Pancreas (tissue), 10 donors: ENCODE measurements around the gene RREB1. TPM values are rescaled to one million over a fixed set of nuclear protein-coding genes. Genes with fewer than 3 reads are reported as not detected.
A peak's percentile ranks its signal among the peaks of the same experiment; 100 is the strongest.

Source experiments
- ATAC-seq, 4 donors: fragments of 200-7000 bp; cut with Tn5 transposase; one replicate each; pipeline versions ENCODE4 v1.8.0 to v1.9.1; 2020; ENCODE audit warnings: mild to moderate bottlenecking in 4 of 4, moderate library complexity in 4 of 4
- DNase-seq, 6 donors: peaks; one replicate each; pipeline ENCODE4 v3.0.0-alpha.2; 2020
- FAIRE-seq: peaks from 2 replicates; lab custom pipeline; 2012; peaks lifted over from hg19 to GRCh38; lab: Jason Lieb, UNC
- H3K27ac ChIP-seq, 4 donors: fragments of 200-600 bp; sonication (generic); 1 replicate in 3 of 4; 2 replicates in 1 of 4; pipeline versions ENCODE4 v1.5.0 to v1.8.0; 2020
- H3K27me3 ChIP-seq, 4 donors: fragments of 200-600 bp; one replicate each; pipeline ENCODE4 v1.8.0; 2021
- H3K36me3 ChIP-seq, 3 donors: fragments of 200-600 bp; sonication (generic) in 1 of 3; one replicate each; pipeline versions ENCODE4 v1.5.0 to v1.8.0; 2020 to 2021
- H3K4me1 ChIP-seq, 3 donors: fragments of 200-600 bp; one replicate each; pipeline ENCODE4 v1.8.0; 2021
- H3K4me3 ChIP-seq, 4 donors: fragments of 200-600 bp; sonication (generic) in 2 of 4; one replicate each; pipeline versions ENCODE4 v1.5.0 to v1.8.0; 2020 to 2021
- H3K9me3 ChIP-seq, 4 donors: fragments of 200-600 bp; one replicate each; pipeline ENCODE4 v1.8.0; 2021
- CTCF ChIP-seq, 4 donors: fragments of 200-600 bp; sonication (generic) in 3 of 4; IDR thresholded peaks; one replicate each; pipeline versions ENCODE4 v1.5.0 to v1.8.0; 2021; ENCODE audit warnings: antibody characterized with exemption in 4 of 4
- WGBS, 2 donors: extraction: QIAGEN DNeasy Blood & Tissue Kit; methylation state at CpG; one replicate each; pipeline ENCODE4 v1.1.7; 2013; 5-methylcytosine and 5-hydroxymethylcytosine counted together
- intact Hi-C, 3 donors: fragments of 100-400 bp; cut with DNase I; formaldehyde crosslinking; loops; one replicate each; pipeline versions ENCODE4 v1.11.1 to v1.14.2; 2022
- polyA plus RNA-seq, 2 donors: library from polyadenylated mRNA; stranded (reverse); fragments of 200-250 nt; gene quantifications; one replicate each; pipeline ENCODE4 v1.2.3, GENCODE V29; 2013
- total RNA-seq, 6 donors: library from RNA; stranded (reverse); fragmentation: NEBNext Ultra II Directional in 4 of 6; extraction: Animal tissue kit (Norgen Biotek cat#: 25700) in 4 of 6; gene quantifications; one replicate each; pipeline versions ENCODE4 v1.2.1 to v1.2.4, GENCODE V29; 2021 to 2023
- donor health status: healthy with polysubstance abuse.
- donor health status: DM: no; HTN: no; CAD: no; lungs with moderate emphysema.
- donor health status: DM: no; HTN: no; CAD: no.
- donor health status: control.
- donor health status: control.
- donor health status: Bipolar disorder and iron deficiency.
- donor health status: DM: yes; HTN: yes; CAD: no.
- donor health status: DM: no; HTN: no; CAD: no.
- donor health status: DM: no; HTN: no; CAD: no.
- donor health status: DM: yes; HTN: yes; CAD: no.

The RREB1 gene
- total and polyA plus RNA-seq, 8 donors: 8.9 to 45.3 (median 29.1) TPM

DNA sequence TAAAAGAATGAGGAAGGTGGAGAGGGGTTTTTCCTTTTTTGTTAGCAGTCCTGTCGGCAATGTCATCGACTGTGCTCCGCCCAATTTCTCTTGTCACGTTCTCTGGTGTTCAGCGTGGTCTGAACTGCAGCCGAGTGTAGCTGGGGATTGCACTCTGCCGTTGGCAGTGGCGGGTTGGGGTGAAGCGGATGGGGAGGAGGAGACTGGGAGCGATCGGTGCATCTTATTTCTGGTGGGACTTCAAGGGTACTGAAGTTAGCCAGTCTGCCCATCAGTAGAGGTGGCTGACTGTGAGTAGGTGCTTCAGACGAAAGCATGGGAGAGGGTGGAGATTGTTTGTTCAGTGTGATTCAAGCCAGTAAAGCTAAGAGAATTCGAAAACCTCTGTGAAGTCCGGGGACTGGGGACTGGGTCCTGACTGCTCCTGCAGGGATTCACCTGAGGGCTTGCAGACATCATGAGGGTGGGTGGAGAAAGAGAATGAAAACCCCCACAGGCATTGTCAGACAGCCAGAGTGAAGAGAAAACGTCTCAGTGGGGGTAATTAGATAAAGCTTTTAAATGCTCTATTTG lies 5.1 kb downstream of the RREB1 start:
- FAIRE-seq: no peak
- 9 to 14% methylated on average over 15 of the region's 15 CpGs for WGBS, 2 donors
- intact Hi-C loops: no loop called here
- DNase-seq: peak in 2 of 6 donors; percentile 38 to 58
- ATAC-seq: peak; percentile 7 to 37 (median 20)
- peak overlapping the region in 1 of 4 donors; percentile 10 for H3K4me3 ChIP-seq
- no peaks in the 10 kb centered on the region for H3K36me3 ChIP-seq
- peak overlapping the region in 2 of 4 donors; percentile 47 to 48 for H3K27ac ChIP-seq
- peaks cover 8 to 46% (median 23%) of the 10 kb centered on the region in 3 donors for H3K4me1 ChIP-seq
- no peaks in the 10 kb centered on the region for H3K9me3 ChIP-seq
- no peaks in the 10 kb centered on the region for H3K27me3 ChIP-seq
- TF ChIP-seq CTCF (IDR thresholded peaks at IDR 0.05): no peak

DNA sequence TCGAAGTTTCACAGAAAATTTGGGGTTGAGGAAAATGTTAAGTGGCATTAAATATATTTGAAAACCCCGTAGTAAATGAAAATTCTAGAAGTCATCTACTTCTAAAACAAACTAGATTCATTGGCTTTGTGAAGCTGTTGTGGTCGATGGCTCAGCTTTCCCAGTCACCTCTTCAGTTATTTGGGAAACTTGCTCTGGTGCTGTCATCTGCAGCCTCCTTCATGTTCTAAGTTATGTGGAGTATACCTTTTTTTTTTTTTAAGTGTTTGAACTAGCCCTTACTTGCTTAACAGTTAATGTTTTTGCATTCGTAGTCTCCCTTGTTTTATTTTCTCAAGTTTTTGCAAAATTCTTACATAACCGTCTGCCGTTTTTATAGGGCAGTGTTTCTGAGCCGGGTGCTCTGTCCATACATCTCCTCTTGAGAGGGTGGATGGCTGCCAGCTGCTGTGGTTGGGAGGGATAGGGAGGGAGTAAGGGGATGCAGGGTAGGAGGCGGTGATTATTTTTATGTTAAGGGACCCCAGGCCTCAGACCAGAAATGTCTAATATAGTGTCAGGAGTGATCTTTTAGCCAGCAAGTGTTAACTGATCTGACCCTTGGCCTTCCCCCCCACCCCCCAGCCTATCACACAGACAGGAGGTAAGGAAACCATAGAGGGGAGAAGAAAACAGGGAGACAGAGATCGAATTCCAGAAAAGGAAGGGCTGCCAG lies 7.1 kb downstream of the RREB1 start:
- Histone ChIP-seq H3K36me3 (no peaks in the 10 kb centered on the region), H3K27ac (no peak overlapping the region), H3K9me3 (no peaks in the 10 kb centered on the region), H3K27me3 (no peaks in the 10 kb centered on the region), H3K4me3 (no peak overlapping the region), H3K4me1 (peaks cover 8 to 48% (median 23%) of the 10 kb centered on the region in 3 donors)
- no peak for FAIRE-seq
- WGBS, 2 donors: 66 to 70% methylated on average over 9 of the region's 9 CpGs
- no peak for TF ChIP-seq CTCF (IDR thresholded peaks at IDR 0.05)
- DNase-seq: no peak
- intact Hi-C loops: no loop called here
- ATAC-seq: no peak

- intact Hi-C loops: no loop called here
- H3K4me1 ChIP-seq: peaks cover 5 to 40% (median 17%) of the 10 kb centered on the region in 3 donors
- 56 to 63% methylated on average over 15 of the region's 15 CpGs for WGBS, 2 donors
Measured at GRCh38 chr6:7115543-7116231, 7.9 kb downstream of the RREB1 start.

GRCh38 chr6:7119272-7119801 lies 11.6 kb downstream of the RREB1 start:
- TF ChIP-seq CTCF (IDR thresholded peaks at IDR 0.05): no peak
- DNase-seq (no peak), FAIRE-seq (no peak), ATAC-seq (no peak)
- H3K36me3 ChIP-seq: no peaks in the 10 kb centered on the region
- intact Hi-C loops: no loop called here
- H3K27me3 ChIP-seq: no peaks in the 10 kb centered on the region
- H3K4me1 ChIP-seq: peaks cover 12 to 31% (median 15%) of the 10 kb centered on the region in 3 donors
- WGBS, 2 donors: 82 to 83% methylated on average over 12 of the region's 12 CpGs
- H3K9me3 ChIP-seq: no peaks in the 10 kb centered on the region
- no peak overlapping the region for H3K27ac ChIP-seq
- H3K4me3 ChIP-seq: no peak overlapping the region

More at GRCh38 chr6:7115543-7116231, 7.9 kb downstream of the RREB1 start:
- Histone ChIP-seq H3K4me3 (no peak overlapping the region), H3K27me3 (no peaks in the 10 kb centered on the region), H3K36me3 (no peaks in the 10 kb centered on the region), H3K9me3 (no peaks in the 10 kb centered on the region), H3K27ac (peak overlapping the region in 2 of 4 donors; percentile 10 to 42)
- no peak for DNase-seq
- no peak for ATAC-seq
- no peak for TF ChIP-seq CTCF (IDR thresholded peaks at IDR 0.05)
- FAIRE-seq: no peak
